Prostate gland (tissue), 2 donors: ENCODE data around the gene HNRNPCL4.
"Not testable (repeated sequence)": the region's sequence is repeated elsewhere in the genome, so short reads cannot be mapped to it uniquely, and the experiment has no call there.

ENCODE experiments used
- CTCF ChIP-seq, 4 experiments: fragments of 200-600 bp in 2 of 4; fragments of 450-650 bp in 2 of 4; sonication (generic) in 2 of 4; IDR thresholded peaks; 1 replicate in 3 of 4; 2 replicates in 1 of 4; pipeline ENCODE4 v1.5.1; 2016 to 2019; ENCODE audit warnings: antibody characterized with exemption in 4 of 4, mild to moderate bottlenecking in 2 of 4, moderate library complexity in 2 of 4
- POLR2AphosphoS5 ChIP-seq: sonication (generic); formaldehyde crosslinking; IDR thresholded peaks from one replicate; pipeline ENCODE4 v1.6.1; 2017; ENCODE audit warnings: antibody characterized with exemption

GRCh38 chr1:13201309-13201708 lies 35.9 kb upstream of the HNRNPCL4 start, which contains the start of gene PRAMEF13:
- not testable (repeated sequence) for TF ChIP-seq CTCF (IDR thresholded peaks at IDR 0.05); POLR2AphosphoS5
